NCI-H2196 treated with DMSO at 0.1 percent for 48 hours (cell line): ENCODE measurements around the gene UBE2V1.
"Not testable (repeated sequence)": the region's sequence is repeated elsewhere in the genome, so short reads cannot be mapped to it uniquely, and the experiment has no call there.

Experiments used
- DNase-seq: peaks from one replicate; lab custom pipeline; 2025; ENCODE audit not compliant: unreplicated experiment; lab: John Stamatoyannopoulos, UW

Gene UBE2V1

DNA sequence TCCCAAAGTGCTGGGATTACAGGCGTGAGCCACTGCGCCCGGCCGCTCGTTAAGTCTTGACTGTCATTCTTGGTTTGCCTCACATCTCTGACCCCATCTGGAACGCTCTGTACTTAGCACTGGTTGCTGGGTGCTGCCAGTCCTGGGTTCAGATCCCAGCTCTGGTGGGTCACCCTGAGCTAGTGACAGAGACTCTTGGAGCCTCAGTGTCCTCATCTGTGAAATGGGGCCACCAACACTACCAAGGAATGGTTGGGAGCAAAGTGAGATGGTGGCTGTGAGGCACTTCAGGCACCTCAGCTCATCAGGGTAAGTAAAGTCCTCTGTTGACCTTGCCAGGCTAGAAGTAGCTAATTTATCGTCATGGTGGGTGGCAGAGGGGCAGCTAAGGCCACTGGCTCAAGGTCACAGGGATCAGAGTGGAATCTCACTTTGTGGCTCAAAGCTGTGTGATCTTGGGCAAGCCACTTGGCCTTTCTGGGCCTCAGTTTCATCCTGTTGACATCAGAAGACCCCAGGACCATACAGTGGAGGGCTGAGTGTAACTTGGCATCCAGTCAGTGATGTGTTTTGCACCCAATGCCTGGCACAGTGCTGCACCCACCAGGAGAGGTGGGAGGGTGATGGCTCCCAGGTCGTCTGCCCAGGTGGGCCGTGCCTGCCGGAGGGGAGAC is 46.7 kb downstream of the UBE2V1 start:
- no peak for DNase-seq

- no peak for DNase-seq
Measured at GRCh38 chr20:50065325-50065615, 47.7 kb downstream of the UBE2V1 start.

DNA sequence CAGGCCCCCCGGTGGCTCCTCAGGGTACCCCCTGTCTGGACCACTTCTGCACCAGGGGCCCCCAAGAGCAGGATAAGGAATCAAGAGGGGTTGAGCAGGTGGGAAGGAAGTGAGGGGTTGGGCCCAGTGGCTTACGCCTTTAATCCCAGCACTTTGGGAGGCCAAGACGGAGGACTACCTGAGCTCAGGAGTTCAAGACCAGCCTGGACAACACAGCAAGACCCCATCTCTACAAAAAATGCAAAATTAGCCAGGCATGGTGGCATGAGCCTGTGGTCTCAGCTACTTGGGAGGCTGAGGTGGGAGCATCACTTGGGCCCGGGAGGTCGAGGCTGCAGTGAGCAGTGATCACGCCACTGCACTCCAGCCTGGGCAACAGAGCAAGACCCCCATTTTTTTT is 49.2 kb downstream of the UBE2V1 start:
- DNase-seq = not testable (repeated sequence)

GRCh38 chr20:50062006-50062838 is 50.7 kb downstream of the UBE2V1 start:
- DNase-seq = no peak

DNA sequence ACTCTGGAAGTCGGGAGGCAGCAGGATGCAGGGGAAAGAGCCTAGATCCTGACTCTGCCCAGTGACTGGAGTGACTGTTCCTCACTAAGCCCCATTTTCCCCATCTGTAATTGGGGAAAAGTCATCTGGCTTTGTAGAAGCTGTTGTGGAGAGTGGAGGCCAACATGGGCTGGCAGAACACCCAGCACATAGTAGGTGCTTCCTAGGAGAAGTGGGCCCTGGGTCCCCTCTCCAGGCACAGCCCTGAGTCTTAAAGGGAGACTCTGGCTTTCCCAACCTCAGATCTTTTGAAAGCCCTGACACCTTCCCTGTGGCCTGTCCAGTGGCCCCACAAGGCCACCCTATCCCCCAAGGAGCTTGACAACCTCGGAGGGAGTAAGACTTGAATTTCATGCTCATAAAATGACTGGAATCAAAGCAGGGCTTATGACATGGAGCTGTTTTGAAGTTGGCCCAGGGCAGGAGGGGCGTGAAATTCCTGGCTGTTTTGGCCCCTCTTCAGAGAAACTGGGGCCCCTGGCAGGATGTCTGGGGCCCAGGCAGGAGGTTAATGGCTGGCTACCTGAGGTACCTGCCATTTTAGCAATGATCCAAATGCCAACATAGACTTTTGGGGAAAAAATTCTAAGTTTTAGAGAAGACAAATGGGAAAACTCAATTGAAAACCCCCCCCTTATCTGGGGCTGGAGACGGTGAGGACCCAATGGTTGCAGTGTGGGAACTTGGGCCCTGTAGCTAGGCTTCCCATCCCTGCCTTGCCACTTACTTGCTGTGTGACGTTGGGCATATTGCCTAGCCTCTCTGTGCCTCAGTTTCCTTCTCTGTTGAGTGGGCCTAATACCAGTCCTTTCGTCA is 51.6 kb downstream of the UBE2V1 start:
- DNase-seq = no peak

DNA sequence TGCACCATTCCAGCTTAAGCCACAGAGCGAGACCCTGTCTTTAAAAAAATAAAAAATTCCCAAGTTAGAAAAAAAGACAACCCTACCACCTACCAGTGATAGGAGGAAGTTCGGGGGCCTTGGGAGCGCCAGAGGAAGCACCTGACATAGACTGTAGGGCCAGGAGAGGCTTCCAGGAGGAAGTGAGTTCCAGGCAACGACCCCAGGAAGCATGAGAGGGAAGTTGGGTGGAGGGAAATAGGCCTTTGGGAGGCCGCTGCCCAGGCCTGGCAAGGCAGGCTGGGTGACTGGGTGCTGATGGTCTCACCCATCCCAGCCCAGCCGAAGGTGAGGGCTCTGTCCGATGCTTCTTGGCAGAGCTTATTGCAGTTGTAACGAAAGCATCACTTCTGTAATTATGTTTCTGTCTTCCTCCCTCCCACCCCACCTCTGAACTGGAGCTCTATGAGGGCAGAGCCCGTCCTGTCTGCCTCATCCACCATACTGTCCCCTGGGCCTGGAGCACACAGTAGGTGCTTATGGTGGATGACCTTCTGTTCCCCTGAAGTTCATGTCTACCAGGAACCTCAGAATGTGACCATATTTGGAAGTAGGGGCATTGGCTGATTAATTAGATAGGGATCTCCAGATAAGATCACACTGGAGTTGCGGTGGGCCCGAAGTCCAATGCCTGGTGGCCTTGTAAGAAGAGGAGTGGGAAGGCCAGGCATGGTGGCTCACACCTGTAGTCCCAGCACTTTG is 54.1 kb downstream of the UBE2V1 start:
- DNase-seq = no peak

DNA sequence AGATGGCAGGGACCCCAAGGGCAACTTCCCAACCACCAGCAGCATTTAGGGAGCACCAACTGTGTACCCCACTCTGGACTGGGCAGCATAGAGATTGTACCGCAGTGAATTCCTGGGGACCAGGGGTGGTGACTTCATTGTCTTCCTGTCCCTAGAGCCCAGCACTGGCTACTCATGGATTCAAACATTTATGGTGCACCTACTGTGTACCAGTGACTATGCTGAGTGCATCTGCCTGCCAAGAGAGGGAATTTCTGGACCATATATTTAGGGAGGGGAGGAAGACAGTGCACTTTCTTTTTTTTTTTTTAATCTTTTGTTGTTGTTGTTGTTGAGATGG is 55.3 kb downstream of the UBE2V1 start:
- no peak for DNase-seq

DNA sequence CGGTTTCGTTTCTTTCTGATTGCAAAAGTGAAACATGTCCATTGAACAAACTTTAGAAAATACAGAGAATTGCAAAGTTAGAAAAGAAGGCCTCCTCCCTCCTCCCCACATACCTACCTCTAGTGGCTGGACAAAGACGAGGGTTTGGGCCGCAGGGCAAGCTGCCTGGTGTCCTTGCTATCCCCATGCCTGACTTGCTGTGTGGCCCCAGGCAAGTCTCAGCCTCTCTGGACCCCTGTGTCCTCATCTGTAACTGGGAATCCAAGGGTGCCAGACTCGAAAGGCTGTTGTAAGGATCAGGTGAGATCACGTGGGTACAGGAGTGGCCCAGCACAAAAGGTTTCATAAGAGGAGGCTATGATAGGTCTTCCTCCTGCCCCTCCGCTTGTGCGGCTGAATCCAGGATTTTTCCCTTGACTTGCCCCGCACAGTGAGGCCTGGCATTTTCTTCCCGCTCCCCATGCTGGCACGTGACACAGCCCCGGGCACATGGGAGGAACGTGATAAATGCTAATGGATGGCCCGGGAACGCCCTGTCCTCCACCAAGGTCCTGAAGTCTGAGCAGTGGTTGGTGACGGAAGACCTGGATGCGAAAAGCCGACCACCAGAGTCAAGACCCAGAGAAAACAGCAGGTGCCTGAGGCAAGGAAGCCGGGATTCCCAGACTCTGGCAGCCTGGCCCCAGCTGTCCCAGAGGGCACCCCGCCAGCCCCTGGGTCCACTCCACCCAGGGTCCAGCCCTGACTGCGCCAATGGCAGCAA is 55.8 kb downstream of the UBE2V1 start:
- no peak for DNase-seq

DNA sequence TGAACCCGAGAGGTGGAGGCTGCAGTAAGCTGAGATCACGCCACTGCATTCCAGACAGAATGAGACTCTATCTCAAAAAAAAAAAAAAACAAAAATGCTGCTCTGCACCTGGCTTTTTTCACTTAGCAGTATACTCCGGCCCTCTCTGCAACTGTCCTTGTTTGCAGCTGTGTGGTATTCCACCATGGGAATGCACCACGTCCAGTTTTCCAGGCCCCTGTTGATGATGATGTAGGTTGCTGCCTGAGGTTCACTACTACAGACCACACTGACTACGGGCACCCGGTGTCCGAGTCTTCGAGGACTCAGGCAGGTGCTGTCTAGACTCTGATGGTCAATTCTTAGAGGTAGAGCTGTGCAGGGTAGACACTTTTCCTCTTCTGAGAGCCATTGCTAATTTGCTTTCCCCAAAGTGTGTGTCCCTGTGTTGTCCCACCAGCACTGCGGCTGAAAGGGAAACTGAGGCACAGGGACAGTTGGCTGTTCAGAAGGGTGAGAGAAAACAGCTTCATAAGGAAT is 56.5 kb downstream of the UBE2V1 start:
- no peak for DNase-seq

DNA sequence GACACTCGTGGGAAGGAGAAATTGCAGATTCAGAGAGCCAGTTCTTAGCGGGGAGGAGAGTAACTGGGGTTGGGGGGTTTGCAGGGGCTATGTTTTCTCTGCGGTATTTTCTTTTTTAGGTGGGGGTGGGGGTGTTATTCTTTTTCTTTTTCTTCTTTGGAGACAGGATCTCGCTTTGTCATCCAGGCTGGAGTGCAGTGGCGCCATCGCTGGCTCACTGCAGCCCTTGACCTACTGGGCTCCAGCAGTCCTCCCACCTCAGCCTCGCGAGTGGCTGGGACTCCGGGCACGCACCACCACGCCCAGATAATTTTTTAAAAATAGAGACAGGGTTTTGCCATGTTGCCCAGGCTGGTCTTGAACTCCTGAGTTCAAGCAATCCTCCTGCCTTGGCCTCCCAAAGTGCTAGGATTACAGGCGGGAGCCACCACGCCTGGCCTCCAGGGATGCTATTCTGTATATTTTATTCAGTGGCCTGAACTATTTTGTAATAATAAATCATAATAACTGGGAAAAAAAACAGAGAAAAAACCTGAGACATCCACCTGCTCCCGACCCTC is 57.3 kb downstream of the UBE2V1 start:
- DNase-seq = no peak

DNA sequence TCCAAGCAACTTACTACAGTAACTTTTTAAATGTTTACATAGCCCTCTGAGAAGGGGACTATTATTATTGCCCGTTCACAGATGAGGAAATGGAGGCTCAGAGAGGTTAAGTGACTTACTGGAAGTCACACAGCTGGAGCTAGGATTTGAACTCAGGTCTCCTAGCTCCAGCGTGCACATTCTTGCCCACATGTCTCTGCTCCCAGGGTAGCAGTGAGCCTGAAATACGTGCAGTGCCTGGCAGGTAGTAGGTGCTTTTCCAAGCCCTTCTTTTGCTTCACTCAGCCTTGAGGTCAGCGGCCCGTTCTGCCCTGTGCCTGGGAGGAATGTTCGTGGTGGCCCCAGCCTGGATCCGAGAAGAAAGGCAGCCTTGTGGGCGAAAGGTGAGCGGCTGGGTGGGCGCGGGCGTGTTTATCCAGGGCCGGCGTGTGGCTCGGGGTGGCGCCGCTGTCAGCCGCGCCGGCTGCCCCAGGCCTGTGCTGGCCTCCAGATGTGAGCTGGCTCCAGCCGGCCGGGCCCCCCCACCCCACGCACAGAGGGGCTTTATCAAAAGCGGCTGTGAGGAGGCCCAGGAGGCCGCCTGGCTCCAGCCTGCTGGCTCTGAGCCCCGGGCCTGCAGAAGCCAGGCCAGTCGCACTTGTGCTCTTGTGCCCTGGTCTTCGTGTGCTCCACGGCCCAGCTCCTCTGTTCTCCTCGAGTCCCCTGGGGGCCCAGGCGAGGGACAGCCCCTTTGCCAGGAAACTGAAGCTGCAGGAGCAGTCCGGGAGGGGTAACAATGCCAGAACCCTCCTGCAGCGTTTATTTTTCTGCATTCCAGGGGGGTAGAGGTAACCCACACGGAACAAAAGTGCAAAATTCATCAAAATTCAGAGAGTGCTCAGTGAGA is 58.1 kb downstream of the UBE2V1 start:
- no peak for DNase-seq

GRCh38 chr20:50054231-50054547 is 58.8 kb downstream of the UBE2V1 start:
- DNase-seq = no peak

DNA sequence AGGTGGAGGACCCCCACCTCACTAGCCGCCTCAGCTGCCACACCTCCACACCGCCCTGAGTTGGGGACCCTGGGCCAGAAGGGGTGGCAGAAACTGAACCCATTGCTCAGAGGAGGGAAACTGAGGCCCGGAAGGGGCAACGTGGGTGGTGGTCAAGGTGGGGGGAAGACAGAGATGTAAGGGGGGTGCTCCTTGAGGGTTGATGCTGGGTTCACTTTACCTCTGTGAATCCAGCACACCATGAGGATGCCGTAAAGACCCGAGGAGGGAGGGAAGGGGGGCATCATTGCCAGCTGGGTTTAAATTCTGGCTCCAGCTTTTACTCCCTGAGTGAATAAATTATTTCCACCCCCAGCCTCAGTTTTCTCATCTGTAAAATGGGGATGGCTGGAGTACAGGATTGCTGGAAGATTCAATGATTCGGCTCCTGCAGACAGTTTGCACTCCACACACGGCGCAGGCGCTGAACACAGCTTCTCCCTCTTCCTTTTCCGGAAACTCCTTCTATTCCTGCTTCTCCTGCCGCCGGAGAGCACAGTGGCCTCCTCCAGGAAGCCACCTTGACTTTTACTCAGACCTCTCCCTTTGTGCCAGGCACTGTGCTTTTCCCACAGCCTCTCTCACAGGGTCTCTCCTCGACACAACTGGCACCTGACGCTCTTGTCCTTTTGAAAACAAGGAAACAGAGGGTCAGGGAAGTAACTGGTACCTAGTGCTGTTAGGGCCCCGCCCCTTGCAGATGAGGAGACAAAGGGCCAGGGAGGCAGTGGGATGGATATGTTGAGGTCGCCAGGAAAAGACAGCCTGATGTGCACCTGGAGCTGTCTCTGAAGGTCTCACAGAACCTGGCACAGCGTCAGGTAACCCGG is 59.4 kb downstream of the UBE2V1 start:
- DNase-seq = no peak

DNA sequence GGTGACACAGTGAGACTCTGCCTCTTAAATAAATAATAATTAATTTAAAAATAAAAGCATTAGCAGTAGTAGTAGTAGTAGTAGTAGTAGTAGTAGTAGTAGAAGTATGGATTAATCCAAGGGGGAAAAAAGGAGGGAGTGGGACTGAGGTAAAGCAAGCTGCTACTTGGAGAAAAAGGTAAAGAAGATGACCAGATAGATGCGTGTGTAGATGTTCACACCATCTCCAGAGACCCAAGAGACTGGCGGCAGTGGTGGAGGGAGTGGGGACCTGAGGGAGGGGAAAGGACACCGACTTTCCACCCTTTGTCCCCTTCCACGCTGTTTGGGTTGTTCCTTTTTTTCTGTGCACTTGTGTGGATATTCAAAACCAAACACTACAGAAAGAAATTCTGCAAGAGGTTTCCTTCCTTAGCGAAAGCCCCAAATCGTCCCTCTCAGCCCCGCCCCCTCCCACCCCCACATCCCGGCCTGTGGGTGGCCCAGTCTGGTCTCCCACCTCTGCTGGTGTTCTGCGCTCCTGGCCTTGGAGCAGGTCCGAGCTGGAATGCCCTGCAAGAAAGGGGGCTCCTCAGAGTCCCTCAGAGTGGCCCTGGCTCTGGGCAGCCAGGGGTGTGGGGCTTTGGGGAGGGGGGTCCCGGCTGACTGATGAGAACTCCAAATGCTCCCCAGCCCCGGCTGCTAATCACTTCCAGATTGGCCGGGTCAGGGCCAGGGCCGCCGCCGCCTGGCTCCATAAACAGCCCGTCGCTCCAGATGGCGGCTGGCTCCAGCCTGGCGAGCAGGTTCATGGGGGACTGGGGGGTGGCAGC is 60.2 kb downstream of the UBE2V1 start:
- DNase-seq = no peak

GRCh38 chr20:50050660-50051308 is 62.2 kb downstream of the UBE2V1 start:
- no peak for DNase-seq

- DNase-seq = no peak
Measured at GRCh38 chr20:50050214-50050613, 62.7 kb downstream of the UBE2V1 start.

DNA sequence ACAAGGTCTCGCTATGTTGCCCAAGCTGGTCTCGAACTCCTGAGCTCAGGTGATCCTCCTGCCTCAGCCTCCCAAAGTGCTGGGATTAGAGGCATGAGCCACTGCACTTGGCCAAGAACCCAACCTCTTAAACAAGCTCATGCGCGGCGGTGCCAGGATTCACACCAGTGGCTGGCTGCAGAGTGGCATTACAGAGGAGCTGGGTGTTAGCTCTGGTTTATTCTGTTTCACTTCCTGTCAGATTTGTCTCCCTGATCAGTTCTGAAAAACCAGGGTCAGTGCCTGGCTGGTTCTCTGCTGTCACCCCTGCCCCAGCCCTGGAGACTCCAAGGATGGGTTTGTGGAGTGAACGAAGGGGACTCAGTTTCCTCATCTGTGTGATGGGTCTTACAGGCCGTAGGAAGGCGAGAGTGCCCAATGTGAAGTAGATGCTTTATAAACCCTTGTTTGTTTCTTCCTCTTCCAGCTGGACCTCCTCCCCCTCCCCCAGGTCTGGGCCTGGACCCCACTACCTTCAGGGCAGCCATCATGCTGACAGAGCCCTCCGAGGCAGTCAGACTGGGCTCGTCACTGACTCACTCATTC is 63.4 kb downstream of the UBE2V1 start:
- DNase-seq = no peak
